Glomerular visceral epithelial cell (primary cell): Measurements from ENCODE around the gene ANGPTL8.

Experiments used
- DNase-seq: peaks from one replicate; pipeline ENCODE4 v3.0.0-alpha.2; 2016; ENCODE audit errors: extremely low spot score

Gene ANGPTL8

GRCh38 chr19:11239377-11240000 is at the start of gene ANGPTL8:
ANGPTL8 (plus strand) TSS chr19:11239619; CDS start chr19:11239638, 19 bp downstream.
- no peak for DNase-seq

- no peak for DNase-seq
These were observed 48.9 kb upstream of the ANGPTL8 start for GRCh38 chr19:11190501-11190900.

DNA sequence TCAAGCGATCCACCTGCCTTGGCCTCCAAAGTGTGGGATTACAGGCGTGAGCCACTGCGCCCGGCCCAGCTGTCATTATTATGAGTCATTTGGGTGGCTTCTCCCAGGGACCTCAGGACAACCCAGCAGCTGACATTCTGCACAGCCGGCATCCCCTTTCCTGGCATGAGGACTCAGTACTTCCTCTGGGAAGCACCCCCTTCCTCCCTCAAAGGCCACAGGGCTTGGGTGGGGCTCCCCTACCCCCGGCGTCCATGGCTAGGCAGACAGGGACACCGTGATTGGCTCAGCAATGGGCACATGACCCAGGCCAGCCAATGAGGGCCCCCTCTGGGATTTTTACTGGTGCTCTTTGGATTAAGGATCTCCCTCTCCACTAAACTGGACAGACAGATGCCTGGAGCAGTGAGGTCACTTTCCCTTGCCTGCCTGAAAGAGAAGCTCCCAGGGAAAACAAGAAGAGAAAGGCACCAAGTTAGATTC is 48.1 kb upstream of the ANGPTL8 start:
- peak; percentile 53 for DNase-seq

GRCh38 chr19:11191934-11192333 is 47.5 kb upstream of the ANGPTL8 start:
- DNase-seq: peak; percentile 63

GRCh38 chr19:11192957-11193939 is 46.2 kb upstream of the ANGPTL8 start:
- DNase-seq: no peak

- no peak for DNase-seq
These were observed 45.2 kb upstream of the ANGPTL8 start for GRCh38 chr19:11194173-11194572.

GRCh38 chr19:11194656-11195558 is 44.5 kb upstream of the ANGPTL8 start:
- DNase-seq: no peak

DNA sequence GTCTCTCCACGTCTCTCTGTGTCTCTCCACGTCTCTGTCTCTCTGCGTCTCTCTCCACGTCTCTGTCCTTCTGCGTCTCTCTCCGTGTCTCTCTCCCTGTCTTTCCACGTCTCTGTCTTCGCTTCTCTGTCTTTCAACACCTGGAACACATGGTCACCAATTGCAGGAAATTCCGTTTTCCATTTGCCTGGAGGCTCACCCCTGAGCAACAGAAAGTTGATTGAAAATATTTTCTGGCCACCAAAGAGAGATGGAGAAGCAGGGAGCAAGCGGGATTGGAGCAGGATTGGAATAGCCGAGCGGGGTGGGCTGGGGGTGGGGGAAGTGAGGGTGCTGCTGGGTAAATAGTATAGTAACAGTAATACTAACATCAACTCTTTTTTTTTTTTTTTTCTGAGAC is 43.7 kb upstream of the ANGPTL8 start:
- no peak for DNase-seq

- DNase-seq: peak; percentile 37
These were observed 42.8 kb upstream of the ANGPTL8 start for GRCh38 chr19:11196406-11197287.

DNA sequence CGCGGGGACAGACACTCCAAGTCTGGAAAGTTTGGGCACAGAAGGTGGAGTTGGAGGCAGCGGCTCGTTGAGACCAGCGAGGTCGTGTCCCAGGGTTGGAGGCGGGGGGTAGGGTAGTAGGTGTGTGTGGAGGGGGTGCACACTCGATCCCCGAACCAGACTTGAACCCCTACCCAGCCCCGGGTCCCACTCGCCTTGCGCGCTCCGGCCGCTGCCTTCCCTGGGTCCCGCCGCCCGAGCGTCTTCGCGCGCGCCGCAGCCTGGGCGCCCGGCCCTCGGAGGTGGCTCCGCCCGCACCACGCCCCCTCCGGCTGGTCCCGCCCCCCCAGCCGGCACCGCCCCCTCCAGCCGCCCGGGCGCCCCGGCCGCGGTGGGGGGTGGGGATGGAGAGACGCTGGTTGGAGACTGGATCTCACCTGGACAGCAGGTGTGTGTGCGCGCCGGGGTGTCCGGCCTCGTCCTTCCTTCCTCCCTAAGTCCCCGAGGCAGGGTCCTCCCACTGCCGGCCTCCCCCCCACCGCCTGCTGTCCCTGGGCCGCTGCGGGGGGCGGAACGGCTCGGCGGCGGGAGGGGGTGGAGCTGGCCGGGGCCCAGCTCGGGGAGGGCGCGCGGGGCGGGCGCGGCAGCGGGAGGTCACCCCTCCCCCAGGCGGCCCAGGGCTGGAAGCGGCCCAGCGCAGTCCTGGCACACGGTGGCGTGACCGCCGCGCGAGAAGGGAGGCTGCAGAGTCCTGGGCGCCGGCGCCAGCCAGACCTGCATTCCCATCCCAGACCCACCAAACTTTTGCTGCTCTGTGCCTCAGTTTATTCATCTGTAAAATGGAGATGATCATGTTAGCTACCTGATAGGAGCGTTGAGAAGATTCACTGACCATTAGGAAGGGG is 41.9 kb upstream of the ANGPTL8 start, which contains the start of gene KANK2:
Gene KANK2 (minus strand): TSS at position 255 of the 884 bp plus-strand sequence. CDS start 3,034 bp downstream, outside the sequence.
- DNase-seq: peak; percentile 84

- no peak for DNase-seq
These were observed 41.3 kb upstream of the ANGPTL8 start for GRCh38 chr19:11198175-11198534.

GRCh38 chr19:11198769-11199424 is 40.5 kb upstream of the ANGPTL8 start:
- no peak for DNase-seq

DNA sequence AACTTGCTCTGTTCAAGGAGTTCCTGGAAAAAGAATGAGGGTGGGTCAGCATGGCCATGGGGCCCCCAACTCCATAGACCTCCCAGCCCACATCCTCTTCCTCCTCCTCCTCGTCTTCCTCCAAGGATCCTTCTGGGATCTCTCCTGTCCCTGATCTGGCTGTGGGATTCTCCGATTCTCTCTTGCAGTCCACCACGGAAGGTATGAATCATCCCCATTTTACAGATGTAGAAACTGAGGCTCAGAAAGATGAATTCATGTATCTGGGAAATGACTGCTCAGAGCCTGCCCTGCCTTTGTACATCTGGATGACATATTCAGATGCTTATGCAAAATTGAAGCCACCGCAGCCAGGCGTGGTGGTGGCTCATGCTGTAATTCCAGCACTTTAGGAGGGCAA is 39.9 kb upstream of the ANGPTL8 start:
- no peak for DNase-seq

DNA sequence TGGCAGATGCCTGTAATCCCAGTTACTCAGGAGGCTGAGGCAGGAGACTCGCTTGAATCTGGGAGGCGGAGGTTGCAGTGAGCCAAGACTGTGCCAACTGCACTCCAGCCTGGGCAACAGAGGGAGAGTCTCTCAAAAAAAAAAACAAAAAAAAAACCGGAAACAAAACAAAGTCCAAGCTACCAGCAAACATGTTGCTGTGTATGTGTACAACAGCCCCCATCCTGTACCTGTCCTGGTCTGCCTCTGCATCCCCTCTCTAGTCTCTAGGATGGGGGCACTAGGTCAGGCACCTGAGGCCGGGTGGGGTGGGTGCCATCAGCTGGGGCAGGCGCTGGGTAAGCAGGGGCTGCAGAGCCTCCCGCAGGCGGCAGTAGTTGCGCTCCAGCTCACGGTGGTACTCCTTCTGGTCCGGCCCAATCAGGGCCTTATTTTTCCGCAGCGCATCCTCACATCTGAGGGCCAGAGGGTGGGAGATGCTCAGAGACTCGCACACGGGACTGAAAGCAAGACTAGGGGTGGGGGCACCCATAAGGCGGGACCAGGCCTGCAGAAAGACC is 39.3 kb upstream of the ANGPTL8 start:
- DNase-seq: no peak

- DNase-seq: no peak
These were observed 38.5 kb upstream of the ANGPTL8 start for GRCh38 chr19:11200931-11201330.

DNA sequence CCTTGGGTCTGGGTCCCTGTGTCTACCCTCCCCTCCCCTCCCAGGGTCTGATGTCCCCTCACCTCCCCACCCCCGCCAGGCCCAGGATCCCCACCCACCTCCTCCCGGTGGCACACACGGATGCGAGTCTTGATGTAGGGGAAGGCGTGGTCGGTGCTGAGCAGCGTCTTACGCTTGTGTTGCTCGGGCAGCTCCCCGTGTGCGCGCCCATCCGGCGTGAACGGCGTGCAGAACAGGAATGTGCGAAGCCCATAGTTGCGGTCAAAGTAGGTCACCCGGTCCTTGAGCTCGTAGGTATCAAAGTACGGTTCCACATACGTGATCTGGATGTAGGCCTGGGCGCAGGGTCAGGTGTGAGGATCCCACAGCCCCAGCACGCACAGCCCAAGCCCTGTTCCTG is 37.6 kb upstream of the ANGPTL8 start:
- DNase-seq: peak; percentile 66

GRCh38 chr19:11202488-11203193 is 36.8 kb upstream of the ANGPTL8 start:
- no peak for DNase-seq
